ELF-1 (cell line): Measurements from ENCODE around the gene AHI1.

ENCODE experiments used
- DNase-seq: peaks from one replicate; pipeline ENCODE4 v3.0.0-alpha.2; 2016; ENCODE audit warnings: low read depth, low spot score

Gene AHI1

GRCh38 chr6:135461208-135461607 is 36.3 kb downstream of the AHI1 start:
- DNase-seq, result no peak

- no peak for DNase-seq
Observed at GRCh38 chr6:135458051-135458450, 39.5 kb downstream of the AHI1 start.

- DNase-seq, result peak; percentile 2
Observed at GRCh38 chr6:135451617-135452190, 45.8 kb downstream of the AHI1 start.

- DNase-seq, result no peak
Observed at GRCh38 chr6:135449246-135449645, 48.3 kb downstream of the AHI1 start.

- no peak for DNase-seq
Observed at GRCh38 chr6:135440087-135440792, 57.3 kb downstream of the AHI1 start.

- DNase-seq, result no peak
Observed at GRCh38 chr6:135439549-135439948, 58.0 kb downstream of the AHI1 start.

GRCh38 chr6:135438907-135439535 is 58.5 kb downstream of the AHI1 start:
- DNase-seq, result no peak

GRCh38 chr6:135434991-135435390 is 62.5 kb downstream of the AHI1 start:
- no peak for DNase-seq

GRCh38 chr6:135434095-135434494 is 63.4 kb downstream of the AHI1 start:
- no peak for DNase-seq

- DNase-seq, result no peak
Observed at GRCh38 chr6:135428078-135428477, 69.5 kb downstream of the AHI1 start.

- no peak for DNase-seq
Observed at GRCh38 chr6:135426833-135427232, 70.7 kb downstream of the AHI1 start.

GRCh38 chr6:135424385-135424784 is 73.2 kb downstream of the AHI1 start:
- no peak for DNase-seq

- DNase-seq, result no peak
Observed at GRCh38 chr6:135423649-135424128, 73.9 kb downstream of the AHI1 start.

GRCh38 chr6:135419162-135419561 is 78.4 kb downstream of the AHI1 start:
- DNase-seq, result no peak

- DNase-seq, result no peak
Observed at GRCh38 chr6:135418040-135418760, 79.3 kb downstream of the AHI1 start.

- DNase-seq, result no peak
Observed at GRCh38 chr6:135412761-135413160, 84.8 kb downstream of the AHI1 start.

GRCh38 chr6:135411849-135412248 is 85.7 kb downstream of the AHI1 start:
- no peak for DNase-seq

GRCh38 chr6:135411339-135411738 is 86.2 kb downstream of the AHI1 start:
- DNase-seq, result no peak

- DNase-seq, result no peak
Observed at GRCh38 chr6:135410856-135411255, 86.7 kb downstream of the AHI1 start.

GRCh38 chr6:135403584-135403983 is 94.0 kb downstream of the AHI1 start:
- DNase-seq, result no peak

GRCh38 chr6:135402311-135402710 is 95.2 kb downstream of the AHI1 start:
- no peak for DNase-seq
